ENCODE results near the gene SCN8A.

SCN8A gene
- long read RNA-seq, partial matches to known transcripts = 0 of 1 reads
- long read RNA-seq, other reads (novel, unspliced or antisense) = 1 of 1 reads

- Histone ChIP-seq H3K27ac (replicated peaks) (no peak within 1 kb of the TSS), H3K4me3 (replicated peaks; ENCODE audit: insufficient read depth, low read length) (peak within 1 kb of the TSS; percentile 40), H3K27me3 (ENCODE audit: insufficient read depth, poor library complexity, severe bottlenecking) (peaks cover 47% of the 10 kb centered on the region)
- TF ChIP-seq SPI1 (IDR thresholded peaks at IDR 0.05; ENCODE audit: borderline replicate concordance, low read depth) (no peak), GABPA (IDR thresholded peaks at IDR 0.05; ENCODE audit: low read depth) (no peak), REST (IDR thresholded peaks at IDR 0.05; ENCODE audit: insufficient replicate concordance, low read depth) (no peak), CTCF (IDR thresholded peaks at IDR 0.05; ENCODE audit: insufficient read depth, low read length) (no peak), POLR2AphosphoS5 (IDR thresholded peaks at IDR 0.05; ENCODE audit: low read depth) (no peak)
- peak in 1 of 2 experiments; percentile 28 for DNase-seq (ENCODE audit: low read depth in 1 of 2, low spot score in 1 of 2)
These were observed at the start of gene SCN8A for GRCh38 chr12:51591016-51591901. TSS of gene SCN8A (plus strand) at chr12:51591233. CDS start at chr12:51662818, 71,585 bp downstream.

- Histone ChIP-seq H3K27ac (replicated peaks) (no peak overlapping the region), H3K27me3 (ENCODE audit: insufficient read depth, poor library complexity, severe bottlenecking) (no peaks in the 10 kb centered on the region), H3K4me3 (replicated peaks; ENCODE audit: insufficient read depth, low read length) (no peak overlapping the region)
- TF ChIP-seq GABPA (IDR thresholded peaks at IDR 0.05; ENCODE audit: low read depth) = no peak
- DNase-seq (ENCODE audit: low read depth in 1 of 2, low spot score in 1 of 2) = no peak
These were observed 44.9 kb upstream of the SCN8A start for GRCh38 chr12:51546097-51546496.

GRCh38 chr12:51547606-51548005, 43.4 kb upstream of the SCN8A start:
- no peak for DNase-seq (ENCODE audit: low read depth in 1 of 2, low spot score in 1 of 2)
- TF ChIP-seq GABPA (IDR thresholded peaks at IDR 0.05; ENCODE audit: low read depth) = no peak
- no peak for TF ChIP-seq SPI1 (IDR thresholded peaks at IDR 0.05; ENCODE audit: borderline replicate concordance, low read depth)
- TF ChIP-seq POLR2AphosphoS5 (IDR thresholded peaks at IDR 0.05; ENCODE audit: low read depth) = no peak
- no peak for TF ChIP-seq REST (IDR thresholded peaks at IDR 0.05; ENCODE audit: insufficient replicate concordance, low read depth)
- TF ChIP-seq CTCF (IDR thresholded peaks at IDR 0.05; ENCODE audit: insufficient read depth, low read length) = no peak
- Histone ChIP-seq H3K27ac (replicated peaks) (no peak overlapping the region), H3K4me3 (replicated peaks; ENCODE audit: insufficient read depth, low read length) (no peak overlapping the region), H3K27me3 (ENCODE audit: insufficient read depth, poor library complexity, severe bottlenecking) (no peaks in the 10 kb centered on the region)

- Histone ChIP-seq H3K27ac (replicated peaks) (no peak overlapping the region), H3K27me3 (ENCODE audit: insufficient read depth, poor library complexity, severe bottlenecking) (no peaks in the 10 kb centered on the region), H3K4me3 (replicated peaks; ENCODE audit: insufficient read depth, low read length) (no peak overlapping the region)
- no peak for DNase-seq (ENCODE audit: low read depth in 1 of 2, low spot score in 1 of 2)
- no peak for TF ChIP-seq POLR2AphosphoS5 (IDR thresholded peaks at IDR 0.05; ENCODE audit: low read depth)
- no peak for TF ChIP-seq SPI1 (IDR thresholded peaks at IDR 0.05; ENCODE audit: borderline replicate concordance, low read depth)
These were observed 42.8 kb upstream of the SCN8A start for GRCh38 chr12:51548241-51548640.

All from HL-60 (cell line).